D721Med (cell line): Measurements from ENCODE around the gene PPIF.
"Not testable (repeated sequence)": the region's sequence is repeated elsewhere in the genome, so short reads cannot be mapped to it uniquely, and the experiment has no call there.

Source experiments
- DNase-seq: peaks from one replicate; pipeline ENCODE4 v3.0.0; 2011; ENCODE audit warnings: low spot score; ENCODE audit not compliant: insufficient read length
- FAIRE-seq: peaks from 2 replicates; lab custom pipeline; 2011; peaks lifted over from hg19 to GRCh38; lab: Jason Lieb, UNC
- TF ChIP-seq, protein P1 (sequence below): IDR thresholded peaks from 2 replicates; pipeline ENCODE4 v1.5.1; 2012; ENCODE audit warnings: mild to moderate bottlenecking, control low read depth; ENCODE audit not compliant: insufficient read depth; ENCODE audit errors: missing control alignments

Gene PPIF

DNA sequence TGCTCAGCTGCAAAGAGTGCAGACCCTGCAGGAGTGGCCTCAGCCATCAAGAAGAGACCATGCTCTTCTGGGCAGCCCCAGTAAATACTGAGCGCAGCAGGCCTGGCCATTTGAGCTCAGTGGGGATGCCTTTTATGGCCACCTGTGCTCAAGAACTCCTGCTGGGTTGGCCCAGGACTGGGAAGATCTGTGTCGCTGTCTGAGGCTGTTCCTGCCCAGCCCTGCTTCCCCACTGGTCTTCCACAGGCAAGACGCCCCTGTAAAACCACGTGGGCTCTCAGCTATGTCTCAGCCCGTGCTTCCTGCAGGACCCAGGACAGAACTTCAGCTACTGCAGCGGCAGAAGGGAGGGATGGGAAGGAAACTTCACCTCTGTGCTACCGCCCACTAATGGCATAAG, 10.5 kb upstream of the PPIF start:
- FAIRE-seq (no peak), DNase-seq (no peak)
- TF ChIP-seq, protein P1, sequence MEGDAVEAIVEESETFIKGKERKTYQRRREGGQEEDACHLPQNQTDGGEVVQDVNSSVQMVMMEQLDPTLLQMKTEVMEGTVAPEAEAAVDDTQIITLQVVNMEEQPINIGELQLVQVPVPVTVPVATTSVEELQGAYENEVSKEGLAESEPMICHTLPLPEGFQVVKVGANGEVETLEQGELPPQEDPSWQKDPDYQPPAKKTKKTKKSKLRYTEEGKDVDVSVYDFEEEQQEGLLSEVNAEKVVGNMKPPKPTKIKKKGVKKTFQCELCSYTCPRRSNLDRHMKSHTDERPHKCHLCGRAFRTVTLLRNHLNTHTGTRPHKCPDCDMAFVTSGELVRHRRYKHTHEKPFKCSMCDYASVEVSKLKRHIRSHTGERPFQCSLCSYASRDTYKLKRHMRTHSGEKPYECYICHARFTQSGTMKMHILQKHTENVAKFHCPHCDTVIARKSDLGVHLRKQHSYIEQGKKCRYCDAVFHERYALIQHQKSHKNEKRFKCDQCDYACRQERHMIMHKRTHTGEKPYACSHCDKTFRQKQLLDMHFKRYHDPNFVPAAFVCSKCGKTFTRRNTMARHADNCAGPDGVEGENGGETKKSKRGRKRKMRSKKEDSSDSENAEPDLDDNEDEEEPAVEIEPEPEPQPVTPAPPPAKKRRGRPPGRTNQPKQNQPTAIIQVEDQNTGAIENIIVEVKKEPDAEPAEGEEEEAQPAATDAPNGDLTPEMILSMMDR: no peak

DNA sequence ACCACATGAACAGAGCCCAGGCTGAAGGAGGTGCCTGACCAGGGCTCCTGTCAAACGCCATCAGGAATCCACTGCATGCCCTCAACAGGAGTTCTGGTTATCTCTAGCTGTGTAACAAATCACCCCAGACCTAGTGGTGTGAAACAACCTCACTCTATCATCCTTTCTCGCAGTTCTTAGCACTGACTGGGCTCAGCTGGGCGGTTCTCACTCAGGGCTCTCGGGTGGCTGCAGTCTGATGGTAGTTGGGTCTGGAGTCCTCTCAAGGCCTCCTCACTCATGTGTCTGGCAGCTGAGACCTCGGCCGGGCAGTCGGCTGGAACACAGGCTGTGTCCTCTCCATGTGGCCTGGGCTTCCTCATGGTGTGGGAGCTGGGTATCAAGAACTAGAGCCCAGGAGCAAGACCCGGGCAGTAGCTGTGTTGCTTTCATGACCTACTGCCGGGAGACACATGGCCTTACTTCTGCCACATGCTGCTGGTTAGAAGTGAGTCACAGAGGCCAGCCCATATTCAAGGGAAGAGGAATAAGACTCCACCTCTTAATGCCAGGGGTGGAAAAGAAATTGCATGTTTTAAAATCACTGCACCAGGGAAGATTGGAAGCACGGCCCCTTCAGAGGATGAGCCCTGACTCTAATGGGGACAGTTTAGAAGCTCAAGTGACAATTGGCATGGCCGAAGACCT, 9.3 kb upstream of the PPIF start:
- not testable (repeated sequence) for FAIRE-seq, DNase-seq

DNA sequence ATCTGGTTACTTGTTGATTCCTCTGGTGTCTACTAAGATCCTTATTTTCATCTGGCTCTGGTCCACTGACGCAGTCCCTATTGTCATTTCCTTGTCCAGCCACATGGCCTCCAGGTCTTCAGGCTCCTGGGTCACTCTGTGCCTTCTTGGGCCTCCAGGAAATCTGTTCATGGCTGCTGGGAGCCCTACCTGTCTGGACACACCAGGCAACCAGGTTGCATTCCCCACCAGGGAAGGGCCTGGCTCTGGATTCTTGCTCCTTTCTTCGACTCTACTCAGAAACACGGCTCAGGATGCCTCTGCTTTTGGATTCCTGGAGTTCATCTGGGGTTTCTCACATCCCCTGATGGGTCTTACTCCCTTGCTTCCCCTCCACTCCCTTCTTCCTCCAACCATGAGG, 8.0 kb upstream of the PPIF start:
- no peak for DNase-seq
- FAIRE-seq: no peak
- TF ChIP-seq, protein P1: no peak

DNA sequence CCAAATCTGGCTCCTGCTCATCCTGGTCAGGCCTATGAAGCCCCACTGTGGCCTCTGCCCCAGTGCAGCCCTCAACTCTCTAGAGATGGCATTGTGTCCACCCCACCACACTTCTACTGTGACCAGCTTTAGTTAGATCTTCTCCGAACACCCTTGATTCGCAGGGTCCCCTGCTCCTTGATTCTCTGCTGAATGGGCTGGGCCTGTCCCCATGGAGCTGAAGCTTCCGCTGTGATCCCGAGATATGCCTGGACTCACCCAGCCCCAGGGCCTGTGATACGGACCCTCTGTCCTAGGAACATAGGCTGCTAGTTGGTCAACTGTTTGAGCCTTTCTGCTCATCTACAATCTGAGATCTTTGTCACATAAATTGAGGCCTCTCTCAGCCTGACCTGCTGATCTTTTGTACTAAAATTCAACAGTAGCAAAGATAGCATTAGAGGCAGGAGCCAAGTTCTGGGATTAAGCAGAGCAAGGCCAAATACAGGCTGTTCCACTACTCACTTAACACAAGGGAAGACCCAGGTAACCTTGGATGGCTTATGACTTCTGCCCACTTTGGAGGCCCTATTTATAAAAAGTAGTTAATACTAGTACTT, 6.5 kb upstream of the PPIF start:
- TF ChIP-seq, protein P1: no peak
- no peak for FAIRE-seq
- no peak for DNase-seq

DNA sequence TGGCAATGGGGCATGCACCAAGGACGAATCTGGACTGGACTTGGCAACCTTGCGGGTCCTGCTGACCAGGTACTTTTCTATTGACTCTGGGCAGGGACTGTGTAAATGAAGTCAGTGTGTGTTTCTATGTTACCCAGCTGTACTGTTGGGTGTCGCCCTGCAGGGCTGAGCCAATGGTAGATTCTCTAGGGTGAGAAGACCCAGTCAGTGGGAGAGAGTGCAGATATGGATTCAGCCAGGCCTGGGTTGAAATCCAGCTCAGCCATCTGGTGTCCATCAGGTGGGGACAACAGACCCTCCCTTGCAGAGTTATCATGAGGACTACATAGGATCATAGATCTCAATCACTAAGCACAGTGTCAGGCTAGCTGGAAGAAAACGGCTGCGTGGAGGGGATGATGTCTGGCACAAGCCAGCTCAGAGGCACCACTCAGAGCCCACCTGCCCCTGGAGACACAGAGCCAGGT, 4.9 kb upstream of the PPIF start:
- no peak for DNase-seq
- TF ChIP-seq, protein P1: no peak
- no peak for FAIRE-seq

DNA sequence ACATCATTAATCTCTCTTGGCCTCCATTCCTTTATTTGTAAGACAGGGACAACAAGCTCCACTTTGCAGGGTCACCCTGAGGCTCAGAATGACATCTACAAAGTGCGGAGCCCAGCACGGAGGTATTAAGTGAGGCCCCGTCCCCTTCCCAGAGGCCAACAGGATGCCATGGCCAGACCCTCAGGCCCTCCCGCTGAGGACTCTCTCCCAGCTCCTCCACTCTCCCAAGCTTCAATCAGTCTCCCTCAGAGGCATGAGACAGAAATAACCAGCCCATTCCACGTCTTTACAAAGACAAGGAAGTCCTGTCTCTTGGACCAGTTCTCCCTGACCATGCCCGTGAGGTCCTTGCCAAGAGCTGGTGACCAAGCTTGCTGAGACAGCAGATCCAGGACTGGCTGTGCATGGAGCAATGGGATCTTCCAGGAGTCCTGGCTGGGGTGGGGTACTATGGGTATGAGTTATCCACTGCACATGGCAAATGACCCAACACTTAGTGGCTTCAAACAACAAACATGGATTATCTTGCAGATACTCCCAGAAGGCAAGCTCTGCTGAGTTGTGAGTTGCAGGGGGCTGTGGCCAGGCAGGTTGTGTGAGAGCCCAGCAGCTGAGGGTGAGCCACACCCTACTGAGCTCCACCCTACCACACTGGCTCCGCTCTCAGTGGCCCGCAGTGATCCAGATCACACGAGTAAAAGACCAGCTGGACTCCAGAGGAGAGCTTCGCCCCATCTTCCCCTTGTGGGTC, 4.3 kb upstream of the PPIF start:
- no peak for FAIRE-seq

More for the DNA sequence above, 4.3 kb upstream of the PPIF start:
- DNase-seq: no peak
- TF ChIP-seq, protein P1: no peak
